Stomach (tissue), 9 donors: ENCODE results near the gene CTSW. TPM values are rescaled to one million over a fixed set of nuclear protein-coding genes. Genes with fewer than 3 reads are reported as not detected.

Experiments
- DNase-seq, 2 donors: peaks; one replicate each; pipeline versions ENCODE4 v3.0.0 to v3.0.0-alpha.2; 2013 to 2019
- H3K27ac ChIP-seq, 5 donors: fragments of 200-600 bp in 4 of 5; sonication (generic) in 4 of 5; one replicate each; pipeline ENCODE4 v1.5.1; 2013 to 2019; ENCODE audit warnings: mild to moderate bottlenecking in 1 of 5, moderate library complexity in 1 of 5
- H3K27me3 ChIP-seq, 3 donors: fragments of 200-600 bp; sonication (generic); one replicate each; pipeline ENCODE4 v1.5.1; 2017 to 2019; ENCODE audit warnings: mixed run types in 1 of 3
- H3K36me3 ChIP-seq, 4 donors: fragments of 200-600 bp; sonication (generic); 1 replicate in 3 of 4; 2 replicates in 1 of 4; pipeline ENCODE4 v1.5.1; 2016 to 2019
- H3K4me1 ChIP-seq, 4 donors: fragments of 200-600 bp; sonication (generic); one replicate each; pipeline ENCODE4 v1.5.1; 2016 to 2019
- H3K4me3 ChIP-seq, 4 donors: fragments of 200-600 bp; sonication (generic) in 3 of 4; one replicate each; pipeline ENCODE4 v1.5.1; 2016 to 2019; ENCODE audit warnings: mild to moderate bottlenecking in 1 of 4
- H3K9me3 ChIP-seq, 4 donors: fragments of 200-600 bp; sonication (generic); one replicate each; pipeline ENCODE4 v1.5.1; 2016 to 2019
- CTCF ChIP-seq, 7 experiments: fragments of 450-650 bp in 4 of 7; fragments of 200-600 bp in 3 of 7; sonication (generic) in 3 of 7; IDR thresholded peaks; one replicate each; pipeline ENCODE4 v1.5.1; 2016 to 2019; ENCODE audit warnings: antibody characterized with exemption in 7 of 7, control low read depth in 2 of 7, mild to moderate bottlenecking in 1 of 7
- EP300 ChIP-seq: sonication (generic); formaldehyde crosslinking; IDR thresholded peaks from one replicate; pipeline ENCODE4 v1.6.1; 2017; ENCODE audit warnings: antibody characterized with exemption
- POLR2A ChIP-seq, 4 donors: fragments of 450-650 bp; IDR thresholded peaks; one replicate each; pipeline ENCODE4 v1.6.1; 2016; ENCODE audit warnings: antibody characterized with exemption in 4 of 4, control low read depth in 2 of 4, mild to moderate bottlenecking in 1 of 4, moderate library complexity in 1 of 4
- POLR2AphosphoS5 ChIP-seq, 3 donors: sonication (generic); formaldehyde crosslinking; IDR thresholded peaks; one replicate each; pipeline ENCODE4 v1.6.1; 2016; ENCODE audit warnings: antibody characterized with exemption in 3 of 3
- WGBS, 5 donors: extraction: QIAGEN DNeasy Blood & Tissue Kit in 3 of 5; methylation state at CpG; one replicate each; pipeline versions ENCODE4 v1.1.5 to v1.1.7; 2013 to 2018; 5-methylcytosine and 5-hydroxymethylcytosine counted together
- intact Hi-C: fragments of 100-400 bp; cut with DNase I; formaldehyde crosslinking; loops from one replicate; pipeline ENCODE4 v1.15.1; 2023; ENCODE audit warnings: low total_unique reads
- polyA plus RNA-seq, 3 donors: library from polyadenylated mRNA; stranded (reverse); fragments of 200-250 nt; gene quantifications; one replicate each; pipeline ENCODE4 v1.2.3, GENCODE V29; 2013
- total RNA-seq, 5 donors: library from RNA; depleted of rRNA; stranded (reverse); fragments of >200 nt; gene quantifications; one replicate each; pipeline versions ENCODE4 v1.1.0 to v1.2.3, GENCODE V29; 2014 to 2016
- donor health status: healthy with polysubstance abuse.
- donor health status: Bipolar disorder and iron deficiency.
- donor health status: healthy.

The CTSW gene
- total and polyA plus RNA-seq, 8 donors: 0.43 to 2.7 (median 1.3) TPM; not detected in 2

GRCh38 chr11:65849366-65849765, 30.3 kb upstream of the CTSW start:
- H3K4me3 ChIP-seq: no peak overlapping the region
- peaks cover 4 to 33% (median 26%) of the 10 kb centered on the region in 4 donors for H3K4me1 ChIP-seq
- H3K27ac ChIP-seq: no peak overlapping the region
- no peaks in the 10 kb centered on the region for H3K27me3 ChIP-seq
- WGBS, 5 donors: 40 to 57% (median 46%) methylated on average over 2 to 8 of the region's 8 CpGs
- TF ChIP-seq POLR2A (IDR thresholded peaks at IDR 0.05): no peak
- TF ChIP-seq EP300: no peak
- no peak for TF ChIP-seq POLR2AphosphoS5 (IDR thresholded peaks at IDR 0.05)
- TF ChIP-seq CTCF (IDR thresholded peaks at IDR 0.05): no peak
- peaks cover 0 to 7% (median 0%) of the 10 kb centered on the region in 4 donors for H3K9me3 ChIP-seq
- peak in 1 of 2 donors; percentile 13 for DNase-seq
- intact Hi-C loops: no loop called here
- H3K36me3 ChIP-seq: peaks cover 24 to 42% (median 39%) of the 10 kb centered on the region in 4 donors

GRCh38 chr11:65849771-65850216, 29.8 kb upstream of the CTSW start:
- intact Hi-C loops: no loop called here
- H3K9me3 ChIP-seq: peaks cover 0 to 7% (median 0%) of the 10 kb centered on the region in 4 donors
- H3K4me1 ChIP-seq: peaks cover 2 to 33% (median 29%) of the 10 kb centered on the region in 4 donors
- peaks cover 28 to 46% (median 44%) of the 10 kb centered on the region in 4 donors for H3K36me3 ChIP-seq
- H3K4me3 ChIP-seq: no peak overlapping the region
- DNase-seq: peak in 1 of 2 donors; percentile 8
- TF ChIP-seq CTCF (IDR thresholded peaks at IDR 0.05) (no peak), POLR2A (IDR thresholded peaks at IDR 0.05) (no peak), POLR2AphosphoS5 (IDR thresholded peaks at IDR 0.05) (no peak), EP300 (no peak)
- H3K27ac ChIP-seq: no peak overlapping the region
- WGBS, 5 donors: 41 to 59% (median 55%) methylated on average over 13 to 16 of the region's 16 CpGs
- no peaks in the 10 kb centered on the region for H3K27me3 ChIP-seq

- intact Hi-C loops: no loop called here
- Histone ChIP-seq H3K4me1 (peaks cover 9 to 39% (median 35%) of the 10 kb centered on the region in 4 donors), H3K27ac (no peak overlapping the region), H3K9me3 (peaks cover 0 to 7% (median 0%) of the 10 kb centered on the region in 4 donors), H3K4me3 (no peak overlapping the region), H3K36me3 (peaks cover 35 to 53% (median 50%) of the 10 kb centered on the region in 4 donors), H3K27me3 (no peaks in the 10 kb centered on the region)
- 74 to 80% (median 78%) methylated on average over 19 to 20 of the region's 20 CpGs for WGBS, 5 donors
- no peak for DNase-seq
- no peak for TF ChIP-seq CTCF (IDR thresholded peaks at IDR 0.05)
- no peak for TF ChIP-seq EP300
- TF ChIP-seq POLR2A (IDR thresholded peaks at IDR 0.05): no peak
- no peak for TF ChIP-seq POLR2AphosphoS5 (IDR thresholded peaks at IDR 0.05)
These were observed 29.2 kb upstream of the CTSW start for GRCh38 chr11:65850217-65851082.

GRCh38 chr11:65851083-65851579, 28.5 kb upstream of the CTSW start:
- Histone ChIP-seq H3K9me3 (peaks cover 0 to 7% (median 0%) of the 10 kb centered on the region in 4 donors), H3K27me3 (no peaks in the 10 kb centered on the region), H3K27ac (no peak overlapping the region), H3K36me3 (peaks cover 42 to 59% (median 57%) of the 10 kb centered on the region in 4 donors), H3K4me3 (no peak overlapping the region), H3K4me1 (peaks cover 16 to 45% (median 42%) of the 10 kb centered on the region in 4 donors)
- TF ChIP-seq EP300 (no peak), POLR2AphosphoS5 (IDR thresholded peaks at IDR 0.05) (no peak), CTCF (IDR thresholded peaks at IDR 0.05) (peak in 2 of 7 experiments; percentile 13 to 38), POLR2A (IDR thresholded peaks at IDR 0.05) (no peak)
- DNase-seq: peak in 1 of 2 donors; percentile 19
- 64 to 90% (median 88%) methylated on average over 3 to 14 of the region's 14 CpGs for WGBS, 5 donors
- intact Hi-C loops: no loop called here
